Loucy (cell line): ENCODE measurements around the gene FAM107B.
"Not testable (repeated sequence)": the region's sequence is repeated elsewhere in the genome, so short reads cannot be mapped to it uniquely, and the experiment has no call there.

Source experiments
- CTCF ChIP-seq: fragments of 200-600 bp; sonication (generic); conservative IDR thresholded peaks from 2 replicates; pipeline ENCODE4 v1.5.1; 2014; ENCODE audit warnings: mild to moderate bottlenecking, antibody characterized with exemption, low read length
- EZH2phosphoT487 ChIP-seq: fragments of 200-600 bp; IDR thresholded peaks from 2 replicates; pipeline ENCODE4 v1.6.1; 2018; ENCODE audit warnings: antibody characterized with exemption, mild to moderate bottlenecking, moderate library complexity, borderline replicate concordance

- not testable (repeated sequence) for TF ChIP-seq CTCF, EZH2phosphoT487
Observed at GRCh38 chr10:14659137-14659536, 115.6 kb downstream of the FAM107B start.
